ENCODE data around the gene GSTA3.

DNA sequence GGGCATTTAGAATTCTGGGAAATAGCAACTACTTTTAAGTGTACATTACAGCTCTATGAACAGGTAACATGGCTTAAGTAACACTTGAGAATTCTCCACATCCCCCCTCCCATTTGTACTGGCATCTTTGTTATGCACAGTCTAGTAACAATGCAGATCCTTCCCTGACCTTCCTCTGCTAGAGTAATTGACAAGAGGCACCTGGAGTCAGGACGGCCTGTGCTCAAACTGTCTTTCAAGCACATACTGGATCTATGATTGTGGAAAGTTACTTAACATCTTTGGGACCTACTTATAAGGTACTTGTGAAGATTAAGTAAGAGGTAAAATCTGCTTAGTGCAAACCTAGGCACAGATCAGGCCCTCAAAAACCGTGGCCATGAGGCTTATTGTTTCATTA, 21.9 kb upstream of the GSTA3 start:
- TF ChIP-seq, protein P1, sequence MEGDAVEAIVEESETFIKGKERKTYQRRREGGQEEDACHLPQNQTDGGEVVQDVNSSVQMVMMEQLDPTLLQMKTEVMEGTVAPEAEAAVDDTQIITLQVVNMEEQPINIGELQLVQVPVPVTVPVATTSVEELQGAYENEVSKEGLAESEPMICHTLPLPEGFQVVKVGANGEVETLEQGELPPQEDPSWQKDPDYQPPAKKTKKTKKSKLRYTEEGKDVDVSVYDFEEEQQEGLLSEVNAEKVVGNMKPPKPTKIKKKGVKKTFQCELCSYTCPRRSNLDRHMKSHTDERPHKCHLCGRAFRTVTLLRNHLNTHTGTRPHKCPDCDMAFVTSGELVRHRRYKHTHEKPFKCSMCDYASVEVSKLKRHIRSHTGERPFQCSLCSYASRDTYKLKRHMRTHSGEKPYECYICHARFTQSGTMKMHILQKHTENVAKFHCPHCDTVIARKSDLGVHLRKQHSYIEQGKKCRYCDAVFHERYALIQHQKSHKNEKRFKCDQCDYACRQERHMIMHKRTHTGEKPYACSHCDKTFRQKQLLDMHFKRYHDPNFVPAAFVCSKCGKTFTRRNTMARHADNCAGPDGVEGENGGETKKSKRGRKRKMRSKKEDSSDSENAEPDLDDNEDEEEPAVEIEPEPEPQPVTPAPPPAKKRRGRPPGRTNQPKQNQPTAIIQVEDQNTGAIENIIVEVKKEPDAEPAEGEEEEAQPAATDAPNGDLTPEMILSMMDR (IDR thresholded peaks at IDR 0.05): no peak
- no peak for TF ChIP-seq SIN3A (IDR thresholded peaks at IDR 0.05; ENCODE audit: borderline replicate concordance, insufficient read depth, low read depth, low read length)
